ENCODE results near the gene CIZ1. TPM values are rescaled to one million over a fixed set of nuclear protein-coding genes. Genes with fewer than 3 reads are reported as not detected.

Gene CIZ1
- total RNA-seq, 1 donor from 2014 or later: 174 TPM

DNA sequence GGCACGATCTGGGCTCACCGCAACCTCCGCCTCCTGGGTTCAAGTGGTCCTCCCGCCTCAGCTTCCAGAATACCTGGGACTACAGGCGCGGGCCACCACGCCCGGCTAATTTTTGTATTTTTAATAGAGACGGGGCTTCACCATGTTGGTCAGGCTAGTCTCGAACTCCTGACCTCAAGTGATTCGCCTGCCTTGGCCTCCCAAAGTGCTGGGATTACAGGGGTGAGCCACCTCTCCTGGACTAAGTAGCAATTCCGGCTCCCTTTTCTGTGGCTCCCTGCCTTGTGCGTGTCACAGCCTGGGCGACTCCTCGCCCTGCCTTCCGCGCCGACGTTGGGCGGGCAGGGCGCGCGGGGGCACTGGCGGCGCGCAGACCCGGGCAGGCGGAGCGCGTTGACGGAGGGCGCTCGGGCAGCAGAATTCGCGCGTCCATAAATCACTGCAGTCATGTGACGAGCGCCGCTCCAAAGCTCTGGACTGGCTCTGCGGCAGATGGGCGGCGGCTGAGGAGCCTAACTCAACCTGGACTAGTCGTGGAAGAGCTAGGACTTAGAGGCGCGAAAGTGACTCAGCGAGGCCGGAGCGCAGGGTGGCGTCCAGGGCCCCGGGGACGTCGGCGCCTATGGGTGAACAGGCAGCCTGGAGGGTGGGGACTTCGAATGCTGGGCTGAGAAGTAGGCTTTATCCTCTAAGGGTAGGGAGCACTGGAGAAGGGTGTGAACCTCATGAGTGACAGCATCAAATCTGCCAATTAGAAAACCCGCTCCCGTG is 1.4 kb upstream of the CIZ1 start:
- TF ChIP-seq, protein P1, sequence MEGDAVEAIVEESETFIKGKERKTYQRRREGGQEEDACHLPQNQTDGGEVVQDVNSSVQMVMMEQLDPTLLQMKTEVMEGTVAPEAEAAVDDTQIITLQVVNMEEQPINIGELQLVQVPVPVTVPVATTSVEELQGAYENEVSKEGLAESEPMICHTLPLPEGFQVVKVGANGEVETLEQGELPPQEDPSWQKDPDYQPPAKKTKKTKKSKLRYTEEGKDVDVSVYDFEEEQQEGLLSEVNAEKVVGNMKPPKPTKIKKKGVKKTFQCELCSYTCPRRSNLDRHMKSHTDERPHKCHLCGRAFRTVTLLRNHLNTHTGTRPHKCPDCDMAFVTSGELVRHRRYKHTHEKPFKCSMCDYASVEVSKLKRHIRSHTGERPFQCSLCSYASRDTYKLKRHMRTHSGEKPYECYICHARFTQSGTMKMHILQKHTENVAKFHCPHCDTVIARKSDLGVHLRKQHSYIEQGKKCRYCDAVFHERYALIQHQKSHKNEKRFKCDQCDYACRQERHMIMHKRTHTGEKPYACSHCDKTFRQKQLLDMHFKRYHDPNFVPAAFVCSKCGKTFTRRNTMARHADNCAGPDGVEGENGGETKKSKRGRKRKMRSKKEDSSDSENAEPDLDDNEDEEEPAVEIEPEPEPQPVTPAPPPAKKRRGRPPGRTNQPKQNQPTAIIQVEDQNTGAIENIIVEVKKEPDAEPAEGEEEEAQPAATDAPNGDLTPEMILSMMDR (IDR thresholded peaks at IDR 0.05; ENCODE audit: partially characterized antibody, unreplicated experiment): no peak
- peak; percentile 73 for DNase-seq
- Mint-ChIP-seq H3K4me1 (ENCODE audit: low read depth, unreplicated experiment) (peaks cover 11% of the 10 kb centered on the region), H3K9me3 (ENCODE audit: unreplicated experiment) (peaks cover 6% of the 10 kb centered on the region), H3K27ac (ENCODE audit: unreplicated experiment) (peak overlapping the region; percentile 55), H3K27me3 (ENCODE audit: unreplicated experiment) (peaks cover 6% of the 10 kb centered on the region), H3K4me3 (ENCODE audit: unreplicated experiment) (no peak overlapping the region), H3K36me3 (ENCODE audit: unreplicated experiment) (no peaks in the 10 kb centered on the region)

DNA sequence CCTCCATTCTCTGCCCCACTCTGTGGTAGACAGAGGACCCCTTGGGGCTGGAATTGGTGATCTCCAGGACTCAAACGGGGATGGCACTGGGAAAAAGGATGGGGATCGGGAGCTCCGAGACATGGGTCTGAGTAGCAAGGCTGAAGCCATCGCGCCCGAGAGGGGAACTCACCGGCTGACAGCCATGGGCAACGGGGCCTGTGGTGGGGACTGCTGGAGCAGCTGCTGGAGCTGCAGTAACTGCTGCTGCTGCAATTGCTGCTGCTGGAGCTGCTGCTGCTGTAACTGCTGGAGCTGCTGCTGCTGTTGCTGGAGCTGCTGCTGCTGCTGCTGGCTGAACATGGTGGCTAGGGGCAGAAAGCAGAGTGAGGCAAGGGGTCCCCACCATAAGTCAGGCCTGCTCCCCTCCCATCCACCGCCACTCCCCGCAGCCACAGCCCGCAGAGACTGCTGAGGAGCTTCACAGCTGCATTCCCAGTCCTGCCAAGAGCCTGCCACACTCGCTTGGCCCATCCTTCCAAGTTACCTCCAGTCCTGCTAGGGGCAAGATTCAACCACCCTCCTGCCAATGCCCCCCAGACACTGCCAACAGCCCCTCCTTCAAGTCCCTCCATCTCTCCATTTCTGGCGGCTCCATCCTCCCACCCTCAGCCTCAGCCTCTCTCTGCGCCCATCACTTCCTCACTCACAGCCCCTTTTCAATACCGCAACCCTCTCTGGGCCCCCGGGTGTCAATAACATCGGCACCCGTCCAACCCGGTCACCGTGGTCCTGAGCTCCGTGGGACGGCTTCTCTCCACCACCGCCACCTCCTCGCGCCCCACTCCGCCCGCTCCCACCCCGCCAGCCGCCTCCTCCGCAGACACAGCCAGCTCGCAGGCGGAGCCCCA is 611 bp downstream of the CIZ1 start:
- DNase-seq: no peak
- H3K4me1 Mint-ChIP-seq (ENCODE audit: low read depth, unreplicated experiment): peaks cover 3% of the 10 kb centered on the region
- peaks cover 8% of the 10 kb centered on the region for H3K27me3 Mint-ChIP-seq (ENCODE audit: unreplicated experiment)
- TF ChIP-seq, protein P1 (IDR thresholded peaks at IDR 0.05; ENCODE audit: partially characterized antibody, unreplicated experiment): no peak
- peaks cover 4% of the 10 kb centered on the region for H3K9me3 Mint-ChIP-seq (ENCODE audit: unreplicated experiment)
- peak overlapping the region; percentile 98 for H3K4me3 Mint-ChIP-seq (ENCODE audit: unreplicated experiment)
- H3K27ac Mint-ChIP-seq (ENCODE audit: unreplicated experiment): peak overlapping the region; percentile 95
- H3K36me3 Mint-ChIP-seq (ENCODE audit: unreplicated experiment): peaks cover 6% of the 10 kb centered on the region

DNA sequence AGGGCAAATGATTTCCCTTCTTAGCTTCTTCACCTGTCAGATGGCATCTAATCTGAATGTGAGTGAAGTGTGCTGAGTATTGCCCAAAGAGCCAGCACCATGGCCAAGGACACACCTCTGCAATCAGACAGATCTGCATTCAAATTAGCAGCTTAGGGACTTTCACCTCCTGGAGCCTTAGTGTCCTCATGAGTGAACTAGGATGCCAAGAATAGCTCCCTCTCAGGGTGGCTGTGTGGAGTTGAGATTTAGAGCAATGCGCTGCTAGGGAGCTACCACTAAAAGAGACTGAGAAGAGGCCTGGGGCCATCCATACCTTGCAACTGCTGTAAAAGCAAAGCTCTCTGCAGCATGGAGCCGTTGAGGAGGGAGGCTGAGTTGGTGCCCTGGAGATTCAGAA is 1.4 kb downstream of the CIZ1 start:
- H3K27me3 Mint-ChIP-seq (ENCODE audit: unreplicated experiment): peaks cover 10% of the 10 kb centered on the region
- H3K9me3 Mint-ChIP-seq (ENCODE audit: unreplicated experiment): peaks cover 4% of the 10 kb centered on the region
- peaks cover 3% of the 10 kb centered on the region for H3K4me1 Mint-ChIP-seq (ENCODE audit: low read depth, unreplicated experiment)
- peak overlapping the region; percentile 98 for H3K4me3 Mint-ChIP-seq (ENCODE audit: unreplicated experiment)
- DNase-seq: no peak
- H3K36me3 Mint-ChIP-seq (ENCODE audit: unreplicated experiment): peaks cover 6% of the 10 kb centered on the region
- TF ChIP-seq, protein P1 (IDR thresholded peaks at IDR 0.05; ENCODE audit: partially characterized antibody, unreplicated experiment): no peak
- H3K27ac Mint-ChIP-seq (ENCODE audit: unreplicated experiment): peak overlapping the region; percentile 68

DNA sequence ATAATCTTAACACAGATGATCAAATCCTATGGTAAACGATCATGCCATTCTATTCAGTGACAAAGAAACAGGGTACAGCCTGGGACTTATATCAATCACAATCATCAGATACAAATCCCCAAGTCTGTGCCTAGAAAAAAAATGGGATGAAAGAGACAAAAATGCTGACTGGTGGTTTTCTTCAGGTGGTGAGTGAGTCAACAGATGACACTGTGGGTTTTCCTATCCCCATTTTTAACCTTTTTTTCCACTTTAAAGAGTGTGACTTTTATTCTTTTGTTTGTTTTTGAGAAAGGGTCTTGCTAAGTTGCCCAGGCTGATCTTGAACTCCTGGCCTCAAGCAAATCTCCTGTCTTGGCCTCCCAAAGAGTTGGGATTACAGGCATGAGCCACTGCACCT is 3.2 kb downstream of the CIZ1 start:
- peaks cover 10% of the 10 kb centered on the region for H3K27me3 Mint-ChIP-seq (ENCODE audit: unreplicated experiment)
- H3K27ac Mint-ChIP-seq (ENCODE audit: unreplicated experiment): no peak overlapping the region
- no peak overlapping the region for H3K4me3 Mint-ChIP-seq (ENCODE audit: unreplicated experiment)
- DNase-seq: no peak
- peaks cover 6% of the 10 kb centered on the region for H3K36me3 Mint-ChIP-seq (ENCODE audit: unreplicated experiment)
- TF ChIP-seq, protein P1 (IDR thresholded peaks at IDR 0.05; ENCODE audit: partially characterized antibody, unreplicated experiment): no peak
- H3K4me1 Mint-ChIP-seq (ENCODE audit: low read depth, unreplicated experiment): peaks cover 3% of the 10 kb centered on the region
- H3K9me3 Mint-ChIP-seq (ENCODE audit: unreplicated experiment): peaks cover 4% of the 10 kb centered on the region
